DOHH2 (cell line): ENCODE data around the gene GNPAT.

Experiments
- EZH2phosphoT487 ChIP-seq: fragments of 200-600 bp; sonication (generic); IDR thresholded peaks from 2 replicates; pipeline ENCODE4 v1.6.1; 2017; ENCODE audit warnings: borderline replicate concordance, mild to moderate bottlenecking, antibody characterized with exemption, low read length, moderate library complexity, mixed read lengths
- TF ChIP-seq, protein P1 (sequence below): fragments of 200-600 bp; sonication (generic); IDR thresholded peaks from one replicate; pipeline ENCODE4 v1.5.1; 2014; ENCODE audit warnings: antibody characterized with exemption, mild to moderate bottlenecking, low read depth, low read length; ENCODE audit not compliant: poor library complexity, severe bottlenecking

DNA sequence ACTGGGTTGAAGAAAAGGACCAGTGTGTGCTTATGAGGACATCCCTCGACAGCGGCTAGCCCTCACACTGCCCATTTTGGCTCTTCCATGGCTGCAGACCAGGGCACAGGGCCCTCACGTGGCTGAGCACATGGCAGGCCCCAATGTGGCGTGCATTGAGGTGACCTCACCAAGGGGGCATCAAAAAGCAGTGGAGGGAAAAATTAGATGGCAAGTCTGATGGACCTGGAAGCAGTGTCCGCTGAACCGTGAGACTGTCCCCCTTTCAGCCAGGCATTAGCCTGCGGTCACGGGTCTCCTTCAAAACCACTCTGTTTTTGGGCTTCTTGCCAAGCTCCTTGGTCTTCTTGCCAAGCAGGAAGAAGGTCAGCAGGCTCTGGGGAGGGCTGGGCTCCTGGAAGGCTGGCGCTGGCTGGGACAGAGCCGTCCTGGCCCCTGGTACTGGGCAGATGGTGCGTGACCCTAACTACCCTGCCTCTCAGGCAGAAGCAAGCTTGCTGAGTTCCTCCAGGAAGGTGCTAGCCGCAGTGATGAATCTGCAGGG lies 48.3 kb upstream of the GNPAT start:
- TF ChIP-seq, protein P1, sequence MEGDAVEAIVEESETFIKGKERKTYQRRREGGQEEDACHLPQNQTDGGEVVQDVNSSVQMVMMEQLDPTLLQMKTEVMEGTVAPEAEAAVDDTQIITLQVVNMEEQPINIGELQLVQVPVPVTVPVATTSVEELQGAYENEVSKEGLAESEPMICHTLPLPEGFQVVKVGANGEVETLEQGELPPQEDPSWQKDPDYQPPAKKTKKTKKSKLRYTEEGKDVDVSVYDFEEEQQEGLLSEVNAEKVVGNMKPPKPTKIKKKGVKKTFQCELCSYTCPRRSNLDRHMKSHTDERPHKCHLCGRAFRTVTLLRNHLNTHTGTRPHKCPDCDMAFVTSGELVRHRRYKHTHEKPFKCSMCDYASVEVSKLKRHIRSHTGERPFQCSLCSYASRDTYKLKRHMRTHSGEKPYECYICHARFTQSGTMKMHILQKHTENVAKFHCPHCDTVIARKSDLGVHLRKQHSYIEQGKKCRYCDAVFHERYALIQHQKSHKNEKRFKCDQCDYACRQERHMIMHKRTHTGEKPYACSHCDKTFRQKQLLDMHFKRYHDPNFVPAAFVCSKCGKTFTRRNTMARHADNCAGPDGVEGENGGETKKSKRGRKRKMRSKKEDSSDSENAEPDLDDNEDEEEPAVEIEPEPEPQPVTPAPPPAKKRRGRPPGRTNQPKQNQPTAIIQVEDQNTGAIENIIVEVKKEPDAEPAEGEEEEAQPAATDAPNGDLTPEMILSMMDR: no peak
- no peak for TF ChIP-seq EZH2phosphoT487
